Esophagus (tissue), 2 donors: ENCODE measurements around the gene KPRP. TPM values are rescaled to one million over a fixed set of nuclear protein-coding genes. Genes with fewer than 3 reads are reported as not detected.

Experiments
- H3K27ac ChIP-seq, 2 donors: one replicate each; pipeline ENCODE4 v1.5.1; 2013; ENCODE audit warnings: low read depth in 2 of 2, mild to moderate bottlenecking in 2 of 2, inconsistent platforms in 1 of 2, low read length in 1 of 2, moderate library complexity in 1 of 2
- H3K27me3 ChIP-seq, 2 donors: one replicate each; pipeline ENCODE4 v1.6.1; 2013; ENCODE audit warnings: low read length in 2 of 2, control low read depth in 1 of 2, mild to moderate bottlenecking in 1 of 2; ENCODE audit not compliant: insufficient read depth in 2 of 2, control insufficient read depth in 1 of 2
- H3K36me3 ChIP-seq, 2 donors: one replicate each; pipeline ENCODE4 v1.6.1; 2013; ENCODE audit warnings: low read length in 1 of 2; ENCODE audit not compliant: control insufficient read depth in 2 of 2, insufficient read depth in 2 of 2
- H3K4me1 ChIP-seq, 2 donors: one replicate each; pipeline ENCODE4 v1.6.1; 2013; ENCODE audit warnings: low read length in 1 of 2; ENCODE audit not compliant: control insufficient read depth in 2 of 2, insufficient read depth in 2 of 2
- H3K4me3 ChIP-seq, 2 donors: one replicate each; pipeline ENCODE4 v1.5.1; 2013; ENCODE audit warnings: low read length in 2 of 2, mild to moderate bottlenecking in 2 of 2, low read depth in 1 of 2, moderate library complexity in 1 of 2
- H3K9me3 ChIP-seq, 2 donors: one replicate each; pipeline ENCODE4 v1.6.1; 2013; ENCODE audit warnings: mild to moderate bottlenecking in 2 of 2, low read depth in 1 of 2, low read length in 1 of 2, moderate library complexity in 1 of 2; ENCODE audit not compliant: control insufficient read depth in 2 of 2, insufficient read depth in 1 of 2
- WGBS, 2 donors: extraction: QIAGEN DNeasy Blood & Tissue Kit; methylation state at CpG; one replicate each; pipeline ENCODE4 v1.1.7; 2013; 5-methylcytosine and 5-hydroxymethylcytosine counted together
- polyA plus RNA-seq, 2 donors: library from polyadenylated mRNA; stranded (reverse); fragments of 200-250 nt; gene quantifications; one replicate each; pipeline ENCODE4 v1.2.3, GENCODE V29; 2013
- donor health status: healthy with polysubstance abuse.
- donor health status: Bipolar disorder and iron deficiency.

KPRP gene, protein sequence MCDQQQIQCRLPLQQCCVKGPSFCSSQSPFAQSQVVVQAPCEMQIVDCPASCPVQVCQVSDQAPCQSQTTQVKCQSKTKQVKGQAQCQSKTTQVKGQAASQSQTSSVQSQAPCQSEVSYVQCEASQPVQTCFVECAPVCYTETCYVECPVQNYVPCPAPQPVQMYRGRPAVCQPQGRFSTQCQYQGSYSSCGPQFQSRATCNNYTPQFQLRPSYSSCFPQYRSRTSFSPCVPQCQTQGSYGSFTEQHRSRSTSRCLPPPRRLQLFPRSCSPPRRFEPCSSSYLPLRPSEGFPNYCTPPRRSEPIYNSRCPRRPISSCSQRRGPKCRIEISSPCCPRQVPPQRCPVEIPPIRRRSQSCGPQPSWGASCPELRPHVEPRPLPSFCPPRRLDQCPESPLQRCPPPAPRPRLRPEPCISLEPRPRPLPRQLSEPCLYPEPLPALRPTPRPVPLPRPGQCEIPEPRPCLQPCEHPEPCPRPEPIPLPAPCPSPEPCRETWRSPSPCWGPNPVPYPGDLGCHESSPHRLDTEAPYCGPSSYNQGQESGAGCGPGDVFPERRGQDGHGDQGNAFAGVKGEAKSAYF
- 10 to 100 TPM in 1 of 2 donors, under 1 TPM in 1; 0.44 to 23.9 TPM for polyA plus RNA-seq

DNA sequence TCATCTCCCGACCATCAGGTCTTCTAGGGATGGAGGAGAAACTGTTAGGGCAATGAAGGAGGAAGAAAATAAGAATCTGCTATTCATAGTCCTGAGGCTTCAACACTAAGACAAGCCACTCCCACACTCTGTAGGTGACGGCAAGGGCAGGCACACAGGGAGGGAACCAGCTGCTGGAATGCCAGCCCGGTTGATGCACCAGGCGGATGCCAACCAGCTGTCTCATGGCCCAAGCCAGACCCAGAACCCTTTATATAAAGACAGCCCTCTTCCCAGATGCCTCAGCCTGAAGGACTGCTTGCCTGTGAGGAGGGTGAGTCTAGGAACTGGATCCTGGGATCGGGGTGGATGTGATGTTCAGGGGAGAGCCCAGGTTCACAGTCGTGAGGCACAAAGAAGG is at the start of gene KPRP:
Gene KPRP, plus strand, starts transcription at position 279 of the 400 bp plus-strand sequence. CDS start 1,564 bp downstream, outside the sequence.
- 56 to 57% methylated on average over 6 of the region's 6 CpGs for WGBS, 2 donors
- Histone ChIP-seq H3K27ac (peak within 1 kb of the TSS in 1 of 2 donors; percentile 24), H3K4me3 (no peak within 1 kb of the TSS), H3K4me1 (peaks cover 0 to 20% of the 10 kb centered on the region in 2 donors), H3K27me3 (no peaks in the 10 kb centered on the region), H3K9me3 (peaks cover 0 to 2% of the 10 kb centered on the region in 2 donors), H3K36me3 (peaks cover 0 to 2% of the 10 kb centered on the region in 2 donors)

DNA sequence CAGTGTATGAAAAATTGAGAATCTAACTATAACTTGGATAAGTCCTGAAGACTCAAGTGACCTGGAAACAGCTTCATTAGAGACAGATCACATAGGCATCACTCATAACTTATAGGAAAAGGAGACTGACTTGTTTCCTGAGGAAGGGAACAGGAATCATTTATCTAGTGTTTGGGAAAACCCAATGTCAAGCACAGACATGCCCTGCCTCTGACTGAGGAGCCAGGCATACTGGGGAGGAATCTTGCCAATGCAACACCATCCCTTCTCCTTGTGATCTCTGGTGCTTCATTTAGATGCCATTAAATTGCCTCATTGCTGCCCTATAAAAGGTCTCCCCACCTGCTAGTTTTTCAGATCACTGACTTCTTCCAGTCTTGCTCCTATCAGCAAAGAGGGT is 39.6 kb upstream of the KPRP start:
- Histone ChIP-seq H3K9me3 (peaks cover 0 to 2% of the 10 kb centered on the region in 2 donors), H3K27me3 (no peaks in the 10 kb centered on the region), H3K27ac (no peak overlapping the region), H3K36me3 (no peaks in the 10 kb centered on the region), H3K4me3 (no peak overlapping the region), H3K4me1 (peaks cover 0 to 2% of the 10 kb centered on the region in 2 donors)

DNA sequence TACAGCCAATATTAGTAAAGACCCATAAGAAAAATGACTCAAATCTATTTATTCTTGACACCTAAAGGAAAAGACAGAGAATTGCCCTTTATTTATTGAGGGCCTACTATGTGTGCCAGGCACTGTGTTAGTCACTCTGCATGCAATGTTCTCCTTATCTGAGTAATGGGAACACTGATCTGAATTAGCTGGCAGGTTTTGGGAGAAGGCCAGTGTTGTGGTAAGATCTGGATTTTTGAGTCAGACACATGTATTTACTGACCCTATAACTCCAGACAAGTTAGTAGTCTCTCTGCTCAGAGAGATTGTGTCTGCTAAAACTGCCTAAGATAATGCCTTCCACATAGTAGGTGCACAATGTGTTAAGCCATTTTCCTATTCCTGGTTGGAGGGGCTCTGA is 32.6 kb upstream of the KPRP start:
- Histone ChIP-seq H3K4me1 (no peaks in the 10 kb centered on the region), H3K36me3 (no peaks in the 10 kb centered on the region), H3K27me3 (no peaks in the 10 kb centered on the region), H3K9me3 (no peaks in the 10 kb centered on the region), H3K4me3 (no peak overlapping the region), H3K27ac (no peak overlapping the region)

DNA sequence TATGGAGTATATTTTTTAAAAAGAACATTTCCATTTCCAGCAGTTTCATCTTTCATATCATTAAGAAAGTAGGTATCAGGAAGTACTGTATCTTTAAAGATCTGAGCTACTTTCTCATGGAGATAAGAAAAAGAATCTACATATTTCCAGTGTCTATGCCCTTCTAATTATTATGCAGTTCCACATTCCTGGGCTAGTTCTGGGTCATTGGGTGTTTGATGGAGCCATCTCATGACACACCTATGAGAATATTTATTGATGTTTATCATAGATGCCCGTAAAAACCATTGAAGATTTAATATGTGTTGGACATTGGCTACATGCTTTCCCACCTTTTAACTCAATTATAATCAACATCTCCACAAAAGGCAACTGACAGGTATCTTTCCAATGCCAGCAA is 28.8 kb upstream of the KPRP start:
- 72 to 78% methylated on average over 1 of the region's 1 CpG for WGBS, 2 donors
- Histone ChIP-seq H3K27ac (no peak overlapping the region), H3K4me1 (no peaks in the 10 kb centered on the region), H3K36me3 (no peaks in the 10 kb centered on the region), H3K4me3 (no peak overlapping the region), H3K9me3 (no peaks in the 10 kb centered on the region), H3K27me3 (no peaks in the 10 kb centered on the region)

DNA sequence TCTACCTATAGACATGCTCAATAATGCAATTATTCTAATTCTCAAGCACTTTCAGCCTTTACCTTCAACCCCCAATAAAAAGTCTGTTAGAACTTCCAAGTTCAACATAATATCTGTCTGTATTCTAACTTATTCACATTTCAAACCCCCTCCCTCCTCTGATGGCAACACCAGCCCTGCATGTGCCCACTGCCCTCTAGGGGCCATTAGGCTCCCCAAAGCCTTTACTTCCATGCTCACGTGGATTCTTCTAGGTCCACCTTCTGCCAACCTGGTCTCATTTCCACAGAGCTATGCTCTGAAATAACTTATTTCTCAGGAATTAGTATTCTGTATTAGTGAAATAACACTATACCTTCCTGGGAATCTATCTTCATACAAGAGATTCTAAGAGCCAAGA is 22.2 kb upstream of the KPRP start:
- H3K27me3 ChIP-seq = no peaks in the 10 kb centered on the region
- H3K27ac ChIP-seq = no peak overlapping the region
- H3K36me3 ChIP-seq = no peaks in the 10 kb centered on the region
- H3K9me3 ChIP-seq = no peaks in the 10 kb centered on the region
- no peaks in the 10 kb centered on the region for H3K4me1 ChIP-seq
- no peak overlapping the region for H3K4me3 ChIP-seq
- 29 to 55% methylated on average over 1 of the region's 1 CpG for WGBS, 2 donors

DNA sequence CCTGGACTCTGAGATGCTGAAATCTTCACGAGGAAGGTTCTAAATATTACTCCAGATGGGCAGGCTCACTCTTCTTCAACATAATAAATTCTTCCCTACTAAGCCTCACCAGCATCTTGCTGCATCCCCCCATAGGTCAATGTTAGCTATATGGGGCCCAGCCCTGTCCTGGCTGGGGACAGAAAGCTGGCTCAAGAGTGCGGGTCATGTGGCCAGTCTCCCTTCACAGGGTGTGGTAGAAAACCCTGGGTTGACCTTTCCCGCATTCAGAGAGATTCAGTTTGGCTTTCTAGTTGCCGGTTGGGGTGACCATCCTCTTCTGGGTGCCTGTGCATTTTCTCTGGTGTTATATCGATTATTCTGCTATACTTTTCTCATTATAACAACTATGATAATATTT is 19.8 kb upstream of the KPRP start:
- 77 to 83% methylated on average over 5 of the region's 5 CpGs for WGBS, 2 donors
- Histone ChIP-seq H3K36me3 (no peaks in the 10 kb centered on the region), H3K27ac (no peak overlapping the region), H3K27me3 (no peaks in the 10 kb centered on the region), H3K9me3 (no peaks in the 10 kb centered on the region), H3K4me1 (no peaks in the 10 kb centered on the region), H3K4me3 (no peak overlapping the region)

DNA sequence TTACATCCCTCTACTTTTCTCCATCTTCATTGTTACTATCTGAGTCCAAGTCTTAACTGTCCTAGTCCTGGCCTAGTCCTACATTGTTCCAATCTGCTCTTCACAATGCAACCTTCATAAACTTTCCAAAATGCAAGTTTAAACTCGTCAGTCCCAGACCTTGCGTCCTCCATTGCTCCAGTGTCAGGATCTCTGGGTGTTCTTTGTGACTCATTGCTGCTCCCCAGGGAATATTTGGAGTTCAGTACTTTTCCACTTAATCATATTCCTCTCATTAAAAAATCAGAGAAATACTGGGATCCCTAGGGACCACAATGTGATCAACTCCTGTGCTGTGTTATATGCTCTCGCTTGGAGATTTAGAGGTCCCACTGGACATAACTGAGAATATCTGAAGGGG is 18.0 kb upstream of the KPRP start:
- Histone ChIP-seq H3K9me3 (no peaks in the 10 kb centered on the region), H3K4me3 (no peak overlapping the region), H3K27me3 (no peaks in the 10 kb centered on the region), H3K4me1 (no peaks in the 10 kb centered on the region), H3K27ac (no peak overlapping the region), H3K36me3 (no peaks in the 10 kb centered on the region)
- 57 to 75% methylated on average over 3 of the region's 3 CpGs for WGBS, 2 donors

DNA sequence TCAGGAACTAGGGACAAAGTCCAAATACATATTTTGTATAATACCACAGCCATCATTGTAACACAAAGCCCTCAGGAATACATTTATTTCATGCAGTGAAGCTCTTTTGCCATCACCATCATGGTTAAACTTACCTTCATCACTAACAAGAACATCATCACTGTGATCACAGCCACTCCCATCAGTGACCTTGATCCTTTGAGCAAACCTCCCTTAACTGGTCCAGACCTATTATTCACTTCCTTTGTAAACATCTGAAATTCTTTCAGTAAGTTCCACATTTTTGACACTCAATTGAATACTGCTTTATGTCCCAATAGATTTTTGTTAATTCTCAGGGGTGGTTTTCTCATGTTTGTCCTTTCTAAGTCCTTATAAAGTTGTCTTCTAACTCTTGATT is 16.2 kb upstream of the KPRP start:
- no peak overlapping the region for H3K4me3 ChIP-seq
- no peaks in the 10 kb centered on the region for H3K27me3 ChIP-seq
- H3K9me3 ChIP-seq = no peaks in the 10 kb centered on the region

DNA sequence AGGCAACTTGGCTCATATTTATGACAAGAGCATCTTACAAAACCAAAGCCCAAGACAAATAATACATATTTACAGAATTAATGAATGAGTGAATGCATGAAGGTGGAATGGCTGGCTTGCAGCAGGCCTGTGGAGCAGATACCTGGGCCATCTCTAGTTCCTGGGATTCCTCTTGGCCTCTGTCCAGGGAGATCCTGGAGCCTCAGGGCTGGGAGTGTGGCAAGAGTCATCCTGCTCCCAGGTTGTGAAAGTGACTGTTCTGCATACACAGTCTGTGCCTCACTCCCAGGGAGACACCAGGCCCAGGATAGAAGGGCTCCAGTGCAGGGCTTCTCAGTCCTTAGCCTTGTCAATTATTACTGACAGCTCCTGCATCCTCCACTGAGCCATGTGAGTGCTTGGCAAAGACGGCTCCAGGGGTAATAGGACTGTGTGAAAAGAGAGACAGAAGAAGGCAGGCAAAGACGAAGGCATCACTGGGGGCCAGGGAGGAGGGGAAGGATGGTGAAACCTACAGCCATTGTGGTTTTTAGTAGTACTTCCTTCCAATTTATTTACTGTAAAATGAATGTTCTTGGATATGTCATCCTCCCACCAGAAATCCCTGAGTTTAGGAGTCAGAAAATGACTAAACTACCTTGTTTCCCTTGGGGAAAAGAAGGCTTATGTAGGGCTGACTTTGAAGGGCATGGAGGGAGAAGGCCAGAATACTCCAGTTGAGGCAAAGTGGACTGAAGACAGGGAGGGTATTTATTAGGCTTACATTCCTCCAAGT is 14.3 kb upstream of the KPRP start:
- Histone ChIP-seq H3K27ac (no peak overlapping the region), H3K4me1 (no peaks in the 10 kb centered on the region), H3K27me3 (no peaks in the 10 kb centered on the region), H3K9me3 (no peaks in the 10 kb centered on the region), H3K4me3 (no peak overlapping the region), H3K36me3 (no peaks in the 10 kb centered on the region)
- WGBS, 2 donors = 55 to 69% methylated on average over 2 of the region's 2 CpGs

More for the DNA sequence above, 16.2 kb upstream of the KPRP start:
- H3K4me1 ChIP-seq = no peaks in the 10 kb centered on the region
- no peaks in the 10 kb centered on the region for H3K36me3 ChIP-seq
- no peak overlapping the region for H3K27ac ChIP-seq
